OCI-LY1 (cell line): ENCODE measurements around the gene BRF1.

Experiments used
- H2AFZ ChIP-seq: fragments of 200-600 bp; sonication (generic), shearing (Covaris generic); 2 replicates; pipeline ENCODE4 v1.6.0; 2014; ENCODE audit warnings: antibody characterized with exemption, mild to moderate bottlenecking, low read length
- H3F3A ChIP-seq: fragments of 200-600 bp; sonication (generic), shearing (Covaris generic); 2 replicates; pipeline ENCODE4 v1.6.0; 2014; ENCODE audit warnings: mild to moderate bottlenecking, antibody characterized with exemption, low read length, moderate library complexity; ENCODE audit not compliant: insufficient read depth
- H3K27ac ChIP-seq: fragments of 200-600 bp; sonication (generic); 2 replicates; pipeline ENCODE4 v1.5.1; 2014; ENCODE audit warnings: low read length, mixed run types, mild to moderate bottlenecking, low read depth; ENCODE audit not compliant: poor library complexity, severe bottlenecking
- H3K27me3 ChIP-seq: fragments of 200-600 bp; sonication (generic); 2 replicates; pipeline ENCODE4 v1.6.0; 2014; ENCODE audit warnings: antibody characterized with exemption, mild to moderate bottlenecking, low read length, moderate library complexity; ENCODE audit not compliant: insufficient read depth
- H3K36me3 ChIP-seq: fragments of 200-600 bp; sonication (generic); 2 replicates; pipeline ENCODE4 v1.6.1; 2014; ENCODE audit warnings: mild to moderate bottlenecking, antibody characterized with exemption, low read length, moderate library complexity, mixed read lengths; ENCODE audit not compliant: insufficient read depth
- H3K4me1 ChIP-seq: fragments of 200-600 bp; sonication (generic); 2 replicates; pipeline ENCODE4 v1.5.1; 2014; ENCODE audit warnings: mild to moderate bottlenecking, low read length, moderate library complexity; ENCODE audit not compliant: insufficient read depth, severe bottlenecking
- H3K4me2 ChIP-seq: fragments of 200-600 bp; sonication (generic), shearing (Covaris generic); 2 replicates; pipeline ENCODE4 v1.6.1; 2014; ENCODE audit warnings: low read length
- H3K4me3 ChIP-seq: fragments of 200-600 bp; sonication (generic); 2 replicates; pipeline ENCODE4 v1.5.1; 2014; ENCODE audit warnings: low read length, low read depth, mild to moderate bottlenecking, mixed read lengths; ENCODE audit not compliant: poor library complexity, severe bottlenecking
- H3K79me2 ChIP-seq: fragments of 200-600 bp; shearing (Covaris generic); 2 replicates; pipeline ENCODE4 v1.6.1; 2016; ENCODE audit warnings: mixed run types, low read length, mixed read lengths; ENCODE audit not compliant: insufficient read depth
- H3K9ac ChIP-seq: fragments of 200-600 bp; sonication (generic), shearing (Covaris generic); 2 replicates; pipeline ENCODE4 v1.6.1; 2014; ENCODE audit warnings: mild to moderate bottlenecking, low read length, mixed read lengths
- H3K9me2 ChIP-seq: fragments of 200-600 bp; sonication (generic), shearing (Covaris generic); 2 replicates; pipeline ENCODE4 v1.6.1; 2014; ENCODE audit warnings: low read depth, mild to moderate bottlenecking, low read length, mixed read lengths
- H3K9me3 ChIP-seq: fragments of 200-600 bp; shearing (Covaris generic); 2 replicates; pipeline ENCODE4 v1.6.1; 2014; ENCODE audit warnings: low read length, mixed read lengths
- H4K20me1 ChIP-seq: fragments of 200-600 bp; sonication (generic), shearing (Covaris generic); 2 replicates; pipeline ENCODE4 v1.6.0; 2016; ENCODE audit warnings: mild to moderate bottlenecking, low read length; ENCODE audit not compliant: insufficient read depth
- CTCF ChIP-seq: fragments of 200-600 bp; sonication (generic), shearing (Covaris generic); IDR thresholded peaks from 2 replicates; pipeline ENCODE4 v1.5.1; 2017; ENCODE audit warnings: mild to moderate bottlenecking, antibody characterized with exemption, low read length, moderate library complexity, mixed read lengths
- EZH2 ChIP-seq: fragments of 200-600 bp; sonication (generic), shearing (Covaris generic); IDR thresholded peaks from 2 replicates; pipeline ENCODE4 v1.8.0; 2017; ENCODE audit warnings: borderline replicate concordance, mixed run types, mild to moderate bottlenecking, antibody characterized with exemption, low read length, moderate library complexity, mixed read lengths

The BRF1 gene

GRCh38 chr14:105216490-105217247 is 84.1 kb downstream of the BRF1 start:
- no peaks in the 10 kb centered on the region for H3K9me2 ChIP-seq
- H3K27ac ChIP-seq, result no peak overlapping the region
- H2AFZ ChIP-seq, result no peak overlapping the region
- H3K36me3 ChIP-seq, result no peaks in the 10 kb centered on the region; the same call in 1 of the 2 replicates
- no peak overlapping the region for H3K9ac ChIP-seq
- no peaks in the 10 kb centered on the region for H3K27me3 ChIP-seq
- H3F3A ChIP-seq, result no peaks in the 10 kb centered on the region
- no peaks in the 10 kb centered on the region for H4K20me1 ChIP-seq
- H3K4me3 ChIP-seq, result no peak overlapping the region
- H3K79me2 ChIP-seq, result no peaks in the 10 kb centered on the region
- TF ChIP-seq EZH2, result no peak
- no peak for TF ChIP-seq CTCF
- H3K9me3 ChIP-seq, result no peaks in the 10 kb centered on the region
- no peaks in the 10 kb centered on the region for H3K4me1 ChIP-seq
- H3K4me2 ChIP-seq, result no peak overlapping the region

- H3K4me3 ChIP-seq, result no peak overlapping the region
- no peak overlapping the region for H3K9ac ChIP-seq
- H4K20me1 ChIP-seq, result no peaks in the 10 kb centered on the region
- H3K4me1 ChIP-seq, result no peaks in the 10 kb centered on the region
- no peaks in the 10 kb centered on the region for H3K79me2 ChIP-seq
- TF ChIP-seq CTCF (no peak), EZH2 (no peak)
- no peak overlapping the region for H3K4me2 ChIP-seq
- no peaks in the 10 kb centered on the region for H3F3A ChIP-seq
- no peaks in the 10 kb centered on the region for H3K27me3 ChIP-seq
- no peaks in the 10 kb centered on the region for H3K36me3 ChIP-seq
- no peak overlapping the region for H3K27ac ChIP-seq
- no peak overlapping the region for H2AFZ ChIP-seq
- H3K9me3 ChIP-seq, result no peaks in the 10 kb centered on the region
- H3K9me2 ChIP-seq, result no peaks in the 10 kb centered on the region
These were observed 85.2 kb downstream of the BRF1 start for GRCh38 chr14:105215602-105216001.

- H3K9me3 ChIP-seq, result no peaks in the 10 kb centered on the region
- H3K27ac ChIP-seq, result no peak overlapping the region
- no peak overlapping the region for H3K4me2 ChIP-seq
- no peak overlapping the region for H2AFZ ChIP-seq
- H3K4me3 ChIP-seq, result no peak overlapping the region
- no peaks in the 10 kb centered on the region for H3K27me3 ChIP-seq
- TF ChIP-seq CTCF (no peak), EZH2 (no peak)
- no peaks in the 10 kb centered on the region for H3F3A ChIP-seq
- H4K20me1 ChIP-seq, result no peaks in the 10 kb centered on the region
- H3K4me1 ChIP-seq, result no peaks in the 10 kb centered on the region
- H3K79me2 ChIP-seq, result no peaks in the 10 kb centered on the region
- H3K9me2 ChIP-seq, result no peaks in the 10 kb centered on the region
- H3K36me3 ChIP-seq, result 0 out of 2 replicates have a peak, but pooled peaks cover 3% of the 10 kb centered on the region
- no peak overlapping the region for H3K9ac ChIP-seq
These were observed 86.4 kb downstream of the BRF1 start for GRCh38 chr14:105214324-105214915.
